Measurements from ENCODE around the gene RAB5B. TPM values are rescaled to one million over a fixed set of nuclear protein-coding genes. Genes with fewer than 3 reads are reported as not detected.
A peak's percentile ranks its signal among the peaks of the same experiment; 100 is the strongest.

RAB5B gene
- total RNA-seq, 1 experiment from 2014 or later = 48.4 TPM

DNA sequence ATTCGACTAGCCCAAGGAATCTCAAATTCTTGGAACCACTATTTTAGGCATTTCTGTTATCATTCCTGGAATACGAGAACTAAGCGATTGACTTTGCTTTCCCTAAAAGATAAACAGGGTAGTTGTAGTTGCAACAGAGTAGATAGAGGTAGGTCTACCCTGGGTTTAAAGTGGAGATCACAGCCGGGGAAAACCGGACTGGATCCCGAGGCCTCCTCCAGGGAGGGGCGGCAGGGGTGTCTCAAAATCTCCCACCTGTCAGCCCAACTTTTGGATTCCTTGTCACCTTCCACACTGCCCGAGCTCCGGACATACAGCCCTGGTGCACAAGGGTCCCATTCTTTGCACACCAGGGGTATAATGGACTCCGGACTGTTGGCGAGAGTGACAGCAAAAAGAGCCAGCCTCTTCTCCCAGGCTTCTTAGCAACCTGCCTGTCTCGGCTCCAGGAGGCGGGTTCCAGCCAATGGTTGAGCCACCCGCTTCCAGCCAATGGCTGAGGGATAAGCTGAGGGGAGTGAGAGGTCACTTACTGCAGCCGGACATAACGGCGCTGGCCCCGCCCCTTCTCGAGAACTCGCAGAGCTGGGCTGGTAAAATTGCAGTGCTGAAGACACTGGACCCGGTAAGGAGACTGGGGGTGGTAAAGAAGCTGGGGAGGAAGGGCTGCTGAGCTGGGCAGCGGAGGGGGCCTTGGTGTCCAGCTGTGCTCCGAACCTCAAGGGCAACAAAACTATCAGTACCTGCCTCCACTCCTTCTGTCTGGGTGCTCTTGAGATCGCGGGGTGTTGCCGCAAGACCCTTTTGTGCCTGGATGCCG lies 23.0 kb downstream of the RAB5B start, which contains the start of gene SUOX:
Gene SUOX, plus strand, starts transcription at position 562 of the 820 bp plus-strand sequence. CDS start 4,946 bp downstream, outside the sequence.
- no peak within 1 kb of the TSS for H2AK5ac ChIP-seq (ENCODE audit: insufficient read length, low read length)
- H3K23ac ChIP-seq (ENCODE audit: insufficient read length, low read depth, low read length) = no peak within 1 kb of the TSS
- H4K8ac ChIP-seq (replicated peaks; ENCODE audit: insufficient read length, low read depth, low read length) = no peak within 1 kb of the TSS
- no peak within 1 kb of the TSS for H3K27ac ChIP-seq (ENCODE audit: insufficient read length, low read depth, low read length)
- peaks cover 6 to 11% of the 10 kb centered on the region in 2 experiments; a peak in 3 of 4 replicates for H3K4me1 Mint-ChIP-seq
- H4K91ac ChIP-seq (ENCODE audit: insufficient read length, low read depth, low read length) = no peak within 1 kb of the TSS
- peak within 1 kb of the TSS; percentile 43 for H3K18ac ChIP-seq (ENCODE audit: insufficient read length, low read depth, low read length)
- H3K23me2 ChIP-seq (ENCODE audit: insufficient read length, low read depth, low read length, poor library complexity, severe bottlenecking) = peaks cover 8% of the 10 kb centered on the region
- H4K20me1 ChIP-seq (ENCODE audit: control insufficient read depth, insufficient read depth, insufficient read length) = no peaks in the 10 kb centered on the region
- H2BK120ac ChIP-seq (ENCODE audit: low read depth, low read length, poor library complexity, severe bottlenecking) = no peak within 1 kb of the TSS
- TF ChIP-seq, protein P1, sequence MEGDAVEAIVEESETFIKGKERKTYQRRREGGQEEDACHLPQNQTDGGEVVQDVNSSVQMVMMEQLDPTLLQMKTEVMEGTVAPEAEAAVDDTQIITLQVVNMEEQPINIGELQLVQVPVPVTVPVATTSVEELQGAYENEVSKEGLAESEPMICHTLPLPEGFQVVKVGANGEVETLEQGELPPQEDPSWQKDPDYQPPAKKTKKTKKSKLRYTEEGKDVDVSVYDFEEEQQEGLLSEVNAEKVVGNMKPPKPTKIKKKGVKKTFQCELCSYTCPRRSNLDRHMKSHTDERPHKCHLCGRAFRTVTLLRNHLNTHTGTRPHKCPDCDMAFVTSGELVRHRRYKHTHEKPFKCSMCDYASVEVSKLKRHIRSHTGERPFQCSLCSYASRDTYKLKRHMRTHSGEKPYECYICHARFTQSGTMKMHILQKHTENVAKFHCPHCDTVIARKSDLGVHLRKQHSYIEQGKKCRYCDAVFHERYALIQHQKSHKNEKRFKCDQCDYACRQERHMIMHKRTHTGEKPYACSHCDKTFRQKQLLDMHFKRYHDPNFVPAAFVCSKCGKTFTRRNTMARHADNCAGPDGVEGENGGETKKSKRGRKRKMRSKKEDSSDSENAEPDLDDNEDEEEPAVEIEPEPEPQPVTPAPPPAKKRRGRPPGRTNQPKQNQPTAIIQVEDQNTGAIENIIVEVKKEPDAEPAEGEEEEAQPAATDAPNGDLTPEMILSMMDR (conservative IDR thresholded peaks at IDR 0.05) = no peak
- peak within 1 kb of the TSS; percentile 94 to 98 (median 97) for H3K27ac Mint-ChIP-seq
- no peaks in the 10 kb centered on the region for H3K79me1 ChIP-seq (ENCODE audit: insufficient read depth, low read depth, low read length, poor library complexity, severe bottlenecking)
- H2BK5ac ChIP-seq (ENCODE audit: insufficient read length, low read length) = no peak within 1 kb of the TSS
- H3K36me3 Mint-ChIP-seq (ENCODE audit: insufficient read depth in 1 of 3, low read depth in 3 of 3) = peaks cover 31 to 42% (median 39%) of the 10 kb centered on the region in 3 experiments; a peak in 6 of 7 replicates
- H3K27me3 ChIP-seq (ENCODE audit: insufficient read depth, low read length) = no peaks in the 10 kb centered on the region
- H3K79me2 ChIP-seq (ENCODE audit: insufficient read depth, low read length) = no peaks in the 10 kb centered on the region
- H2BK20ac ChIP-seq (ENCODE audit: low read depth, low read length, poor library complexity, severe bottlenecking) = no peak within 1 kb of the TSS
- peak within 1 kb of the TSS; percentile 94 for H3K4me2 ChIP-seq (ENCODE audit: insufficient read depth, insufficient read length, low read length)
- H2BK15ac ChIP-seq (ENCODE audit: low read depth, low read length) = no peak within 1 kb of the TSS
- H4K5ac ChIP-seq (ENCODE audit: insufficient read length, low read depth, low read length) = peak within 1 kb of the TSS; percentile 15
- peak within 1 kb of the TSS; percentile 98 to 99 for H3K4me3 Mint-ChIP-seq
- peak within 1 kb of the TSS; percentile 82 for H3K9ac ChIP-seq (ENCODE audit: extremely low read depth, insufficient read length, low read length)
- peak within 1 kb of the TSS; percentile 38 for H3K14ac ChIP-seq (ENCODE audit: insufficient read depth, low read length)
- H3K4ac ChIP-seq (ENCODE audit: low read depth, low read length) = no peak within 1 kb of the TSS
- H3T11ph ChIP-seq (ENCODE audit: low read length) = no peak within 1 kb of the TSS
- H3K56ac ChIP-seq (ENCODE audit: insufficient read length, low read depth, low read length) = no peak within 1 kb of the TSS
- no CpG with 5 or more reads among the region's 27 CpGs for WGBS (ENCODE audit: extremely low coverage, insufficient read length, low lambda C conversion rate)
- H3K9me3 Mint-ChIP-seq = no peaks in the 10 kb centered on the region
- peak; percentile 100 for DNase-seq
- no peaks in the 10 kb centered on the region for H3K4me1 ChIP-seq (ENCODE audit: insufficient read depth, low read length)
- H3K27me3 Mint-ChIP-seq (ENCODE audit: low read depth) = no peaks in the 10 kb centered on the region
- H3K9me3 ChIP-seq (ENCODE audit: control insufficient read depth, low read depth, low read length) = no peaks in the 10 kb centered on the region
- H2AFZ ChIP-seq (ENCODE audit: low read length) = peak within 1 kb of the TSS; percentile 3
- no peak within 1 kb of the TSS for H2BK12ac ChIP-seq (ENCODE audit: insufficient read length, low read depth, low read length)
